ENCODE results near the gene HAS3.

- peak; percentile 82 for TF ChIP-seq POLR2A (IDR thresholded peaks at IDR 0.05; ENCODE audit: low read depth, low read length)
- no peak; the same call in 1 of the 2 replicates for TF ChIP-seq POLR2AphosphoS5 (IDR thresholded peaks at IDR 0.05; ENCODE audit: low read depth, low read length)
- 0 out of 2 replicates have a peak, but pooled peaks have one; percentile 69 for TF ChIP-seq TAF1 (IDR thresholded peaks at IDR 0.05; ENCODE audit: borderline replicate concordance, low read depth, low read length)
Observed at GRCh38 chr16:69132424-69133252, 27.2 kb downstream of the HAS3 start, which contains the start of the genes CHTF8 and UTP4.

All from GM12892 (cell line).